Activated CD4-positive, alpha-beta T cell treated with anti-CD3 and anti-CD28 coated beads for 4 hours (primary cell): ENCODE measurements around the gene STAU1.
"Not testable (repeated sequence)": the region's sequence is repeated elsewhere in the genome, so short reads cannot be mapped to it uniquely, and the experiment has no call there.

Experiments used
- DNase-seq, 2 donors: peaks; one replicate each; pipeline ENCODE4 v3.0.0-alpha.2; 2020

The STAU1 gene

GRCh38 chr20:49112596-49113274 lies 75.4 kb downstream of the STAU1 start:
- DNase-seq: no peak

DNA sequence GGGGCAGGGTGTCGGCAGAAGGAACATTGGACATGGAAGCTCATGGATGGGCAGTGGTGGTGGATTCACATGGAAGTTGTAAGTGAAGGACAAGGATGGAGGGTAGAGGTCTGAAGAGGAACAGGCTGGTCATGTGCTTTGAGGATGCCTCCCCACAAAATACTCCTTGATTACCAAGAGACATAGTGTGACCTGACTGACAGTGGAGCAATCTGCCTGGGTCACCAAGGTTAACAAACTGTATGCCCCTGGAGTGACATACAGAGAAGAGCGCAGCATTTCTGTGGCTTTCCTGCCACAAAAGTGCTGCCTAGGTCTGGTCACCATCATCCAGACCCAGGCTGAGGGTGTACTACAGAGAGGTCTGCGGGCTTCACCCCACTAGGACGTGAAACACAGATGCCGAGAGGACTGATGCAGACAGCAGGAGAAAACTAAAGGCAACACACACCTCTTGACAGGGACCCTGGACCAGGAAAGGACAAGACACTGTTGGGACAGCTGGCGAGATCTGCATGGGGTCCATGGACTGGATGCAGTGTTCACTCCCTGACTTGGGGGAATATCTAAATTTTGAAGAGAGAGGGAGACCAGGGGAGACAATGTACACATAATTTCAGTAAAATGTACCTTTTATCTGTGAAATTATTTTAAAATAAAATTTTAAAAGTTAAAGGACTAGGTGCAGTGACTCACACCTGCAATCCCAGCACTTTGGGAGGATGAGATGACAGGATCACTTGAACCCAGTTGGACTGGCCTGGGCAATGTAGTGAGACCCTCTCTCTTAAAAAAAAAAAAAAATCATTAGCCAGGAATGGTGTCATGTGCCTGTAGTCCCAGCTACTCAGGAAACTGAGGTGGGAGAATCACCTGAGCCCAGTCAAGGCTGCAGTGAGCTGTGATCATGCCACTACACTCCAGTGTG lies 77.1 kb downstream of the STAU1 start:
- DNase-seq: no peak

- DNase-seq: no peak
These were observed 81.8 kb downstream of the STAU1 start for GRCh38 chr20:49106328-49106727.

GRCh38 chr20:49104979-49105547 lies 83.1 kb downstream of the STAU1 start:
- not testable (repeated sequence) for DNase-seq

DNA sequence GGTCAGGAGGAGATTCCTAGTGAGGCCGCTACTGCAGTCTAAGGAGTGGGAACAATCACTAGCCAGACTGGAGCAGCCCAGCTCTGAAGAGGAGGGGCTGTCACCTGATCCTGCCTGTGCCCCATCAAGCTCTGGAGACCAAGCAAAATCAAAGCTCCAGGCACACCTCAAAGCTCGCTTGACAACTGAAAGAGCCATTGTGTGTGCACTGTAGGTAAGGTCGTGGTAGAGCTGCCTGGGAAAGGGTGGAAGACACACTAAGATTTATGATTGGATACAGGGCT lies 83.8 kb downstream of the STAU1 start:
- no peak for DNase-seq

DNA sequence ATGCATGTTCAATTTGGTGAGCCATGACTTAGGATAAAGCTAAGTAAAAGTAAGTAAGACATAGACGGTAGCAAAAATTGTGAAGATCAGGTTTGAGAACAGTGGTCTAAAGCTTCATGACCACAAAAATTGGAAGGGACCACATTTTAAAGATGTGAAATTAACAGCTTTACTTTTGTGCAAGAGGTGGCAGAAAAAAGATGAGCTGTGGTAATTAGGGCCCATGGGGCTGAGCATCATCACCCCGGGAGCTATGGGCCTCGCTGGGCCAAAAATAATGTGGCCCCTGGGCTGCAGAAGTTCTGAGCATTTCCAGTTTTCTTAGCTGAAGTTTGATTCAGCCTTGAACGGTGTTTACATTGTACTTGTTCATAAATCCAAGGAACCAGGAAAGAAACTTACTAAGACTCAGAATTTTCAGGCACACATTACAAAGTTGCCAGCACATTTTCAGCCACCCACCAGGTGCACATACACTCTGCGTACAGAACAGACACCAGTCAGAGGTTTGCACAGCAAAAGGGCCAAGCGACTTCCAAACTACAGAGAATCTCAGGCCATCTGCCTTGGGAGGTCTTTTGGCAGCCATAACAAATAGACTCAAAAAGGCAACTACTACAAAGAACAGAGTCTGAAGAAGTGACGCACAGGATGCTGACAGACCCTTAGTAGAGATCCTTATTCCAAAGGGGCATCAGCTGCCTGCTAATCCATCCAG lies 84.3 kb downstream of the STAU1 start:
- no peak for DNase-seq

DNA sequence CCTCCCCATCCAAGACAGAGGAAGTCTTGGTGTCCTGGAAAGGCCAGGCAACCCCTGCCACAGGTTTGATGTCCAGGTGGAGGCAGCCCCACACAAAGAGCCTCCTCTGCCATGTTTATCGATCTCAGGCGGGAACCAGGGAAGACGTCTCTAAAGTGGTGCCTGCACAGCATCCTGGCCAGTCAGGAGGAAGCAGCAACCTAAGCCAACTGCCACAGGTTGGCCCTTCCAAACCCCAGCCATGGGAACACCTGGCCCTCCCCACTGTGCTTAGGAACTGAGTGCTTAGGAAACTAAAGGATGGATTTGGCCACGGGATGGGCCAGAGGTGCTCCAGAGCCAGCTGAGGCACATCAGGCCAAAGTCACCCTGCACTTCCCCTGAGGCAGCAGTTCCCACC lies 85.1 kb downstream of the STAU1 start:
- no peak for DNase-seq

DNA sequence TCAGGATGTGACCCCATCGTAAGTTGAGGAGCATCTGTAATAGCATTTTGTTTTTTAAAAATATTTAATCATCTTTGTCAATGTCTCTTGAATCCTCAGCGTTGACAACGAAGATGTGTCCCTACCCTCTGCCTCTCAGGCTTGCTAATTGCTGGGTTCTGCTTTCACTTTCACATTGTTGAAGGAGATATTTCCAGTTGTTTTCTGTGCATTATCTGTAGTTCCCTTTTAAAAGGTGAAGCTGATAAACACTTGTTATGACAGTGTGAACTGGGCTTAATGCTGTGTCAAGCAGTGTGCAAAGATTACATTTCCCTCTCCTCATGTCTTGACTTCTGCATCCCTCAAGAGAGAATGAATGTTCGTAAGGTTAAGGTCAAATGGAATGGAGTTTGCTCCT lies 87.2 kb downstream of the STAU1 start:
- DNase-seq: no peak

DNA sequence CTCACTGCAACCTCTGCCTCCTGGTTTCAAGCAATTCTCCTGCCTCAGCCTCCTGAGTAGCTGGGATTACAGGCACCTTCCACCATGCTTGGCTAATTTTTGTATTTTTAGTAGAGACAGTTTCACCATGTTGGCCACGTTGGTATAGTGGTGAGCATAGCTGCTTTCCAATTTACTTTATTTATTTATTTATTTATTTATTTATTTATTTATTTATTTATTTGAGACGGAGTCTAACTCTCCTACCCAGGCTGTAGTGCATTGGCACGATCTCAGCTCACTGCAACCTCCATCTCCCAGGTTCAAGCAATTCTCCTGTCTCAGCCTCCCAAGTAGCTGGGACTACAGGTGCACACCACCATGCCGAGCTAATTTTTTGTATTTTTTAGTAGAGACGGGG lies 87.8 kb downstream of the STAU1 start:
- DNase-seq: not testable (repeated sequence)

GRCh38 chr20:49099011-49099410 lies 89.1 kb downstream of the STAU1 start:
- no peak for DNase-seq

DNA sequence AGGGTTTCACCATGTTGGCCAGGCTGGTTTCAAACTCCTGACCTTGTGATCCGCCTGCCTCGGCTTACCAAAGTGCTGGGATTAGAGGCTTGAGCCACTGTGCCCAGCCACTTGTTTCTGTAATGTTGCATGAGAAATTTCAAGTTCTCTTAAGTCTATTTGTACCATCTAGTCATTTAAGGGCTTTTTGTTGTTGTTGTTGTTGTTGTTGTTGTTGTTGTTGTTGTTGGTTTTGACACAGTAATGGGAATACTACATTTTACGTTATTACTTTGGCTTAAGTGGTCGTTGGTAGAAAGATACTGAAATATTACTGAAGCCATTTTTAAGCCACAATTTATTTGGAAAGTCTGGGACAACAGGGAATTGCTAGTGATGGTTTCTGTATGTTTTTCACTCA lies 90.0 kb downstream of the STAU1 start:
- no peak for DNase-seq

DNA sequence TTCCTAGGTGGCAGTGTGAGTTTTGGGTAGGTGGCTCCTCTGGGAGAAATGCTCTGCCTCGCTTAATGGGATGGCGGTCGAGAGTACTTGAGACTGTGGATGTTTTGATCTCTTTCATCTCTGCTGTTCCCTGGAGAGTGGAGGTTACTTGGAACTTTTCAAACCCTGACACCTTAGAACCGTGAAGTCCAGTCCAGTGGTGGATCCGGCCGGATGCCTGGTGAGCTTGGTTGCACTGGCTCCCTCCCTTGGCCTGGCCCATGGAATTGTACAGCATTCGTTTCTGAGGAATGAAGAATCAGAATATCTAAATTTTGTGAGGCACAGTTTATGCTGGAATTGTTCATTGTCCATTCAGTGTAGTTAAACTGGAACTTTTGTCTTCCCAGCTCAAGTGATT lies 91.0 kb downstream of the STAU1 start:
- no peak for DNase-seq

GRCh38 chr20:49096203-49096730 lies 91.9 kb downstream of the STAU1 start:
- no peak for DNase-seq

DNA sequence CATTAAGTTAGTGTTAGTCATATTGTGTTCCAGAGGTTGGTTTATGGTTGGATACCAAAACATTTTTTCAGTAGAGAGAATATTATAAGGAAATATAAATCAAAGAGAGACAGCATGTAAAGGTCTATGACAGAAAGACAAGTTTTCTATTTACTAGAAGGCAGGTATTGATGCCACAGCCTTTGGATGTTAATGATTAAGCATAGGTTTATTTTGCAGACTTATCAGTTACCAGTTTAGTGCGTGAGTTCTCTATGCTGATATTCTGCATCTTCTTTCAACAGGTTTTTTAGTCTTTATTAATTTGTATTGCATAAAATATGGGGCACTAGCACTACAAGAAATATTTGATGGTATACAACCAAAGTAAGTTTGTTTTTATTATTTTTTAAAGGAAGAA lies 96.4 kb downstream of the STAU1 start:
- no peak for DNase-seq

DNA sequence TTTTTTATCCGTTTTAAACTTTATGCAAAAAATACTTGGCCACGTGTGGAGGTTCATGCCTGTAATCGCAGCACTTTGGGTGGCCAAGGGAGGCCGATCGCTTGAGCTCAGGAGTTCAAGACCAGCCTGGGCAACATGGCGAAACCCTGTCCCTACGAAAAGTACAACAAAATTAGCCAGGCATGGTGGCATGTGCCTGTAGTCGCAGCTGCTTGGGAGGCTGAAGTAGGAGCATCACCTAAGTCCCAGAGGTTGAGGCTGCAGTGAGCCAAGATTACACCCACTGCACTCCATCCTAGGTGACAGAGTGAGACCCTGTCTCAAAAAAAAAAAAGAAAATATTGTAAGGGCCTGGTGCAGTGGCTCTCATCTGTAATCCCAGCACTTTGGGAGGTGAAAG lies 97.0 kb downstream of the STAU1 start:
- DNase-seq: no peak

DNA sequence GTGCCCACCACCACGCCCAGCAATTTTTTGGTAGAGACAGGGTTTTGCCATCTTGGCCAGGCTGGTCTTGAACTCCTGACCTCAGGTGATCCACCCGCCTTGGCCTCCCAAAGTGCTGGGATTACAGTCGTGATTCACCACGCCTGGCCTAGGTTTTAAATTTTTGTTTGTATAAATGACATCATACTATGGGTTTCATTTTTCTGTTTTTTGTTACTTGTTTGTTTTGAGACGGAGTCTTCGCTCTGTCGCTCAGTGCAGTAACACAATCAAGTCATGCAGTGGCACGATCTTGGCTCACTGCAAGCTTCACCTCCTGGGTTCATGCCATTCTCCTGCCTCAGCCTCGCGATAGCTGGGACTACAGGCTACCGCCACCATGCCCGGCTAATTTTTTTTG lies 105.8 kb downstream of the STAU1 start:
- DNase-seq: not testable (repeated sequence)

DNA sequence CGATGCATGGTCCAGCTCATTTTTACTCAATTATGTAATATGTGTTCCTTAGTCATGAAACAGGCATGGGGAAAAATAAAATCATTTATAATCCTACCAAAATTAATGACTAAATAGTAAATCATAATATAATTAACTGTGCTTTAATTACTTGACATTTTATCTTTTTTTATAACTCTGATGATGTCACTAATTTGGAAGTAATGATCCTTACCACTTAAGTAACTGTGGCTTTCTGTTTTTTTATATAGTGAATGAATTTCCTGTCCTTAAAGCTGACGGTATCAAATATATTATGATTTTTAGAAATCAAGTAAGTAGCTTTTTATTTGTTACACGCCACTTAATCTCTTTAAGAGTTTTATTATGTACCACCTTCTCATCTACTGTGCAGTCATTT lies 109.8 kb downstream of the STAU1 start:
- no peak for DNase-seq

DNA sequence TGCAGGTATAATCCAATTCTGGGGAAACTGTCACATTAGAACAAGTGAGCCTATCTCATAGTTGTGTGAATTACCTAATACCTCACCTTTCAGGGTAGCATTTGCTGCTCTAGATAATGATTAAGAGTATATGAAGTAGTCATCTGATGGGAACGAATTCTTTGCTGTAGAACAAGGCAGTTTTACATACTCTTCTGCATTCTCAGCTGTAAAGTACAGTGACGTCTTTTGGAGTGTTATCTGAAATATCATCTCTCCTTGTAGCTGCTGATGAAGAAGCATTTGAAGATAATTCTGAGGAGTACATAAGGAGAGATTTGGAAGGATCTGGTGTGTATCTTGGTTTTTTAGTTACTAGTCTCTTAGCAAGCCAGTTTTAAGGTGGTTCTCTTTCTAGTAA lies 113.6 kb downstream of the STAU1 start:
- DNase-seq: no peak
